HL-60/S4 treated with retinoic acid at 250 ng/mL for 4 days and 3 days (cell line): Measurements from ENCODE around the gene TBC1D9.
"Not testable (repeated sequence)": the region's sequence is repeated elsewhere in the genome, so short reads cannot be mapped to it uniquely, and the experiment has no call there.

Source experiments
- in situ Hi-C: fragments of 300-500 bp; cut with MboI; formaldehyde crosslinking; loops from 2 replicates; pipeline ENCODE4 v1.7.0; 2022; ENCODE audit warnings: low sequenced_read_pairs

TBC1D9 gene

DNA sequence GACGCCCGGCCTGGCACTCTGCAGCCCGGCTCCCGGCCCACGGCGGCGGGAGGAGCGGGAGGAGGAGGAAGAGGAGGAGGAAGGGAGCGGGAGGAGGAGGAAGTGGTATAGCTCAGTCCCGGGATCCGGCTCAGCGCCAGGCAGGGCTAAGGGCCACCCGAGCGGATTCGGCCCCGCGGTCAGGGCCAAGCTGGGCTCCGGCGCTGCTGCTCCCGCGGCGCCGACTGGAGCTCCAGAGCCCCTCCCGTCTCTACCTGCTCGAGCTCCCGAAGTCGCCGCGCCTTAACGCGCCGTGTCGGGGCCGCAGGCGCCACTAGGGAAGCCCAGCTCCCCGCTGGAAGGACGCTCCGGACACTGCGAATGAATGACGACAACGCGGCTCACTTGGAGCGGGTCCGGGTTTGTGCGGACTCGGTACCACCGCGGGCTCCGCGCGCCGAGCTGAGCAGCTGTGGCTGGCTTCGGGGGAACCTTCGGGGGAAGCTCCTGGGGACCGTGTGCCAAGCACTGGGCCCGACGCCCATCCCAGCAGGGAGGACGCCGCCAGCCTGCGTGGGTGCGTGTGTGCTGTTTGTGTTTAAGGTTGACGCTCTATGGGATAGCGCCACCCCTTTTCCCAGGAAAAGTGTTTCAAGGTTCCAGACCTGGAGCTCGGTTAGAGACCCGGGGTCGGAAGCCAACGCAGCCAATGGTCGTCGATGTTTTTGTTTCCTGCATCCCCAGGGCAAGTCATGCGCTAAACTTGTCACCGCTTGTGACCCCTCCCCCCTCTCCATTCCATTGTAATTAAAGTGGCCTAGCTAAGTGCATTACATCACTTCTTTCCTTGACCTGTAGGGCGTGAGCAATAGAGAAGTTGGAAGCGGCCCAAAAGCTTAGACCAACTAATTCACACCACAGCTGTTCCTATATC lies at the start of gene TBC1D9:
Gene TBC1D9, minus strand, starts transcription at position 67 of the 913 bp plus-strand sequence. CDS start 340 bp downstream, outside the sequence.
- in situ Hi-C loops = no loop called here

DNA sequence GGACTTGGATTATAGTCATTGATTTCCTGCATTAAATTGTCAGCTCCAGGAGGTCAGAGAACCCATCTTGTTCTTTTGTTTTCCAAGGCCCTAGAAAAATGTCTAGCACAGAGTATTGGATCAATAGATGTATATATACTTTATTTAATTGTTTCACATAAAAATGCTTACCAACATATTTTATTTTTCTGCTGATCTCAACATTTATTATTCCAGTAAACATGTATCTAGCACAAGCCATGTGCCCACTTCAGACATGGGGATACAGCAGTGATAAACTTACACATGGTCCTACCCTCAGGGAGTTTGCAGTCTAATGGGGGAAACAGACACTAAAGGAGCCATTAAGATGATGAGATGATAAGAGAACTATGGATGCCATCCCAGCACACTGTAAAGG lies 49.1 kb upstream of the TBC1D9 start:
- in situ Hi-C loops = no loop called here

DNA sequence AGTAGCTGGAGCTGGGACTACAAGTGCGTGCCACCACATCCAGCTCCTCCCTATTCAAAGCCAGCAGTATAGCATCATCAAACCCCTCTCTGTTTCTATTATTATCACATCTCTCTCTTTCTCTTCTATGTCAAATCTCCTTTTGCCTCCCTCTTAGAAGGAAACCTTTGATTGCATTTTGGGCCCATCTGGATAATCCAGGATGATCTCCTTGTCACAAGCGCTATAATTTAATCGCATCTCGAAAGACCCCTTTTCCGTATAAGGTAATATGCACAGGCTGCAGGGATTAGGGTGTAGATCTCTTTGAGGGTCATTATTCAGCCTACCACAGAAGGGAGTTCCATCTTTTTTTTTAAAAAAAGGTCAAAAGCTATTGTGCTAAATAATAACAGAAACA lies 46.4 kb upstream of the TBC1D9 start:
- in situ Hi-C loops = no loop called here

DNA sequence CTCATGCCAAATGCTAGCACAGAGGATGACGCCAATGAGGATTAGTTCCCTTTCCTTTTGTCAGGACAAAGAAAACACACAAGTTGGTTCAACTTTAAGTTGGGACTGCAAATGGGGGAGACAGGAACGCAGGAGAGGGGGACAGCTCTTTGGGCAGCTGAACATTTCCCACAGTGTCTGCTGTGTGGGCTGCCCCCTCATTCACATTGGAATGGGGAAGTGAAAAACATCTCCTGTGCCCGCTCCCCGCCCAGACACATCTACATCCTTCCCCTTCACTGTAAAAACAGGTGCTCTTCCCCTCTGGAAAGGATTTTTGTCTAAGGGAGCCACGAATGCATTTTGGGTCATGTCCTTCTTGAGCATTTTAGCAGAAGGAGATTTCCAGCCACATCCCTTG lies 44.5 kb upstream of the TBC1D9 start:
- in situ Hi-C loops = no loop called here

- in situ Hi-C loops = no loop called here
Observed at GRCh38 chr4:140799686-140800225, 43.6 kb upstream of the TBC1D9 start.

DNA sequence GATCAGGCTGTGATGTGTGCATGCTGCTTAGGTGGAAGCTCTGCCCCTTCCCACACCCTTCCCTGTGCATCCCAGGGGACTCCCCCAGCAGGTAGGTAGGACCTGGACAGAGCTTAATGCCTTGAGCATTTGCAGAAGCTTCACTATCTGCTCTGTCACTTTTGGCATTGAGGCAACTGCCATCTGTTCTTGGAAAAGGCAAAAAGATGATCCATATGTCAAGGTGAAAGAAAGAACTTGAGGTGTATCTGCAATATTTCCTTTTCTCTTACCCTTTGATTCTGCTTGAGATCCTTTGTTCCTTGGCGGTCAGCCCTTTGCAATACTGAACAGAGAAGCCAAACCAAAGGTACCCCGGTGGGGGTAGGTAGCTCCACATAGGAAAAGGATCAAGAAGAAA lies 37.1 kb upstream of the TBC1D9 start:
- in situ Hi-C loops = no loop called here

- in situ Hi-C loops = no loop called here
Observed at GRCh38 chr4:140790765-140791164, 34.6 kb upstream of the TBC1D9 start.

GRCh38 chr4:140790171-140790570 lies 34.0 kb upstream of the TBC1D9 start:
- in situ Hi-C loops = no loop called here

- in situ Hi-C loops = no loop called here
Observed at GRCh38 chr4:140789759-140790158, 33.6 kb upstream of the TBC1D9 start.

DNA sequence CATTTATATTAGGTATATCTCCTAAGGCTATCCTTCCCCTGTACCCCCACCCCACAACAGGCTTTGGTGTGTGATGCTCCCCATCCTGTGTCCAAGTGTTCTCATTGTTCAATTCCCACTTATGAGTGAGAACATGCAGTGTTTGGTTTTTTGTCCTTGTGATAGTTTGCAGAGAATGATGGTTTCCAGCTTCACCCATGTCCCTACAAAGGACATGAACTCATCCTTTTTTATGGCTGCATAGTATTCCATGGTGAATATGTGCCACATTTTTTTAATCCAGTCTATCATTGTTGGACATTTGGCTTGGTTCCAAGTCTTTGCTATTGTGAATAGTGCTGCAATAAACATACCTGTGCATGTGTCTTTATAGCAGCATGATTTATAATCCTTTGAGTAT lies 26.6 kb upstream of the TBC1D9 start:
- in situ Hi-C loops = not testable (repeated sequence)

DNA sequence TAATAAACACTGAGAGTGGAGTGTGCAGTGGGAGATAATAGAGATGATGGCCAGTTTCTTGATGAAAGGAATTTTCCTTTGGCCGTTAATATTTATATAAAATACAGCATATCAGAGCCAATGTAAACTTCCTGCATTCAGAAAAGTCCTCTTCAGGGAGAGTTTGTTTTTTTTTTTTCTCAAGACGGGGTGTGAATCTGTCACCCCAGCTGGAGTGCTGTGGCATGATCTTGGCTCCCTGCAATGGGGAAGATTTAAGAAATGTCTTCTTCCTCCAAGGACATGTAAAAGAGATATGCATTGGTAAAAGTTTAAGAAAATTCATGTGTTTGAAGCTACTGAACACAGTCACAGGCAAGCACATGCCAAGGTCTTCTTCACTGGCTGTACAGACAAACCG lies 25.4 kb upstream of the TBC1D9 start:
- in situ Hi-C loops = no loop called here

- in situ Hi-C loops = no loop called here
Observed at GRCh38 chr4:140777894-140778293, 21.7 kb upstream of the TBC1D9 start.

- in situ Hi-C loops = no loop called here
Observed at GRCh38 chr4:140777386-140777785, 21.2 kb upstream of the TBC1D9 start.

DNA sequence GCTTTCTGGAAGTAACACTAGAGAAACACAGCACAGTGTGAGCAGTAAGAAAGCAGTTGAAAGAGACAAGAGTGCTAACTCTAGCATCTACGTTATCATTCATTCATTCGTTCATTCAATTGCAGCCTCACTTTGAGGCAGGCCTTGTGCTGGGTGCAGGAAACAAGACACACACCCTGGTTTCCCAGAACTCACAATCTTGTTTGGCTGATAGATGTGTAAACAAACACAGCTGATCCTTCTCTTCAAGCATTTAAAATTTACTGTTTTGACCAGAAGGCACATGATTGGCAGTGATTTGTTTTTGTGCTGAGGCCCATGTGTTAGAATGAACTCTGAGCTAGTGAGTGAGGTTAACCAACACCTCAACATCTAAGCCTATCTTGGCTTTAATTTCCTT lies 20.4 kb upstream of the TBC1D9 start:
- in situ Hi-C loops = no loop called here

GRCh38 chr4:140774956-140775355 lies 18.8 kb upstream of the TBC1D9 start:
- in situ Hi-C loops = no loop called here

- in situ Hi-C loops = no loop called here
Observed at GRCh38 chr4:140774510-140774909, 18.3 kb upstream of the TBC1D9 start.

DNA sequence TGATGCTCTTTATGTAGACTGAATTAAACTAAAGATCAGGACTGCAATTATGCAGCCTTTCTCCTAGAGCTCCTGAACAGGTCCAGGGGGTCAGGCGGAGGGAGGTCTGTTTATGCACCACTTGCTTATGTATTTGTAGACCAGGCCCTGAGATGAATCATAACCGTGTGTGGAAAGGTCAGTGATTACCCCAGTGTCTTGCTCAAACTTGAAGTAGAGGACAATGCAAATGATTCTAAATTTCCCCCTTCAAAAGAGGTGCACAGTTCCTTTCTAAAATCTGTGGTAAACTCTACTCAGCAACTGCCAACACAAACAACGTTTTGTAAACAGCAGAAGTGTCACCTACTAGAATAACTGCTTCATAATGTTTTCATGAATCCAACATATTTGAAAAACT lies 13.0 kb upstream of the TBC1D9 start:
- in situ Hi-C loops = no loop called here

GRCh38 chr4:140764785-140765392 lies 8.7 kb upstream of the TBC1D9 start:
- in situ Hi-C loops = no loop called here

GRCh38 chr4:140762202-140762601 lies 6.0 kb upstream of the TBC1D9 start:
- in situ Hi-C loops = no loop called here

DNA sequence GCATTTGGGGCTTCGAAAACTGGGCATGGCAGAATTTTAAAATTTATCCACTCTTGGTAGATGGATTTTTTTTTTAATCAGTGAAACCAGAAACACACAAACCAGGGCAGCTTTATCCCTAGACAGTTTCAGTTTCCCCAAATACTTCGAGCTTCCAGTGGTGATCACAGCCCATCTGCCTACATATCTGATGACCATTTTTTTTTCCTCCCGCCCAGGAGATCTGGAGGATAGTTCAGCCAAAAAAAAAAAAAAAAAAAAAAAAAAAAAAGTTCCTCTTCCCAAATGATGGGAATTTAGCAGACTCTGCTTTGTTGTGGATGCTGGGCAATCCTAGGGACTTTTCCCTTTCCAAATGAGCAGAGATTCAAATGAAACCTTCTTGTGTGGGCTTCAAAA lies 1.0 kb upstream of the TBC1D9 start:
- in situ Hi-C loops = no loop called here

- in situ Hi-C loops = no loop called here
Observed at GRCh38 chr4:140755774-140756318, 339 bp downstream of the TBC1D9 start.
